ENCODE data around the gene DCHS1.
"Not testable (repeated sequence)": the region's sequence is repeated elsewhere in the genome, so short reads cannot be mapped to it uniquely, and the experiment has no call there.

The DCHS1 gene, protein sequence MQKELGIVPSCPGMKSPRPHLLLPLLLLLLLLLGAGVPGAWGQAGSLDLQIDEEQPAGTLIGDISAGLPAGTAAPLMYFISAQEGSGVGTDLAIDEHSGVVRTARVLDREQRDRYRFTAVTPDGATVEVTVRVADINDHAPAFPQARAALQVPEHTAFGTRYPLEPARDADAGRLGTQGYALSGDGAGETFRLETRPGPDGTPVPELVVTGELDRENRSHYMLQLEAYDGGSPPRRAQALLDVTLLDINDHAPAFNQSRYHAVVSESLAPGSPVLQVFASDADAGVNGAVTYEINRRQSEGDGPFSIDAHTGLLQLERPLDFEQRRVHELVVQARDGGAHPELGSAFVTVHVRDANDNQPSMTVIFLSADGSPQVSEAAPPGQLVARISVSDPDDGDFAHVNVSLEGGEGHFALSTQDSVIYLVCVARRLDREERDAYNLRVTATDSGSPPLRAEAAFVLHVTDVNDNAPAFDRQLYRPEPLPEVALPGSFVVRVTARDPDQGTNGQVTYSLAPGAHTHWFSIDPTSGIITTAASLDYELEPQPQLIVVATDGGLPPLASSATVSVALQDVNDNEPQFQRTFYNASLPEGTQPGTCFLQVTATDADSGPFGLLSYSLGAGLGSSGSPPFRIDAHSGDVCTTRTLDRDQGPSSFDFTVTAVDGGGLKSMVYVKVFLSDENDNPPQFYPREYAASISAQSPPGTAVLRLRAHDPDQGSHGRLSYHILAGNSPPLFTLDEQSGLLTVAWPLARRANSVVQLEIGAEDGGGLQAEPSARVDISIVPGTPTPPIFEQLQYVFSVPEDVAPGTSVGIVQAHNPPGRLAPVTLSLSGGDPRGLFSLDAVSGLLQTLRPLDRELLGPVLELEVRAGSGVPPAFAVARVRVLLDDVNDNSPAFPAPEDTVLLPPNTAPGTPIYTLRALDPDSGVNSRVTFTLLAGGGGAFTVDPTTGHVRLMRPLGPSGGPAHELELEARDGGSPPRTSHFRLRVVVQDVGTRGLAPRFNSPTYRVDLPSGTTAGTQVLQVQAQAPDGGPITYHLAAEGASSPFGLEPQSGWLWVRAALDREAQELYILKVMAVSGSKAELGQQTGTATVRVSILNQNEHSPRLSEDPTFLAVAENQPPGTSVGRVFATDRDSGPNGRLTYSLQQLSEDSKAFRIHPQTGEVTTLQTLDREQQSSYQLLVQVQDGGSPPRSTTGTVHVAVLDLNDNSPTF (N-terminal part only)

DNA sequence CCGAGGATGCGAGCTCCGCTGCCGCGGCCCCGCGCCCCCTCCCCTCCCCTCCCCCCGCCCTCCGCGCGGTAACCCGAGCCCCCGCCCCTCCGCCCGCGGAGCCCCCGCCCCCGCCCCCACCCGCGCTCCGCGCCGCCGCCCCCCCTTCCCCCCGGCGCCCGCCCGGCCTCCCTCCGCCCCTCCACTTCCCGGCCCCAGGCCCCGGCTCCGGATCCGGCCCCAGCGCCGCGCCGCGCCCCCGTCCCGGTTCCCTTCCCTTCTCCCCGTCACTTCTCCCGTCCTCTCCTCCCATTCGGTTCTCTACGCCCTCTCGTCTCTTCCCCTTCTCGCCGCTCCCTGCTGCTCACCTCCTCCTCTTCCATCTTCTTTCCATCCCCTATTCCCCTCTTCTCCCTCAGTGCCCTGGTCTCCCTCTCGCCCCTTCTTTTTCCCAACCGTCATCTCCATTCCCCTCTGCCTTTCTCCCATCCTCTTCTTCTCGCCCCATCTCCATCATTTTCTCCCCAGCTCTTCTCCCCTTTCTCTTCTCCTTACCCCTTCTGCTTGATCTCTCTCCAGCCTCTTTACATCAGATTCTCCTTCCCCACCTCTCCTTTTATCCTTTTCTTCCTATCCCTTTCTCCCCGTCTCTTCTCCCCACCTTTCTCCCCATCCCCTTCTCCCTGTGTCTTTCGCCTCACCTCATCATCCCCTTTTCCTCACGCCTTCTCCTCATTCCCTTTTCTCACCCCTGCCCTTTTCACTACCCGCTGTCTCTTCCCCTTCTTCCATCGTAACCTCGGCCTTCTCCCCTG is at the start of gene DCHS1:
Gene DCHS1 (minus strand): TSS at position 20 of the 794 bp plus-strand sequence. CDS start 14,196 bp downstream, outside the sequence.
- peak; percentile 69 for DNase-seq (ENCODE audit: low spot score)

- DNase-seq (ENCODE audit: low spot score), result peak; percentile 52
Observed at GRCh38 chr11:6703247-6704063, 47.8 kb upstream of the DCHS1 start.

- DNase-seq (ENCODE audit: low spot score), result not testable (repeated sequence)
Observed at GRCh38 chr11:6701955-6702354, 46.3 kb upstream of the DCHS1 start.

GRCh38 chr11:6695377-6695776 is 39.8 kb upstream of the DCHS1 start:
- no peak for DNase-seq (ENCODE audit: low spot score)

GRCh38 chr11:6694229-6694535 is 38.6 kb upstream of the DCHS1 start:
- no peak for DNase-seq (ENCODE audit: low spot score)

DNA sequence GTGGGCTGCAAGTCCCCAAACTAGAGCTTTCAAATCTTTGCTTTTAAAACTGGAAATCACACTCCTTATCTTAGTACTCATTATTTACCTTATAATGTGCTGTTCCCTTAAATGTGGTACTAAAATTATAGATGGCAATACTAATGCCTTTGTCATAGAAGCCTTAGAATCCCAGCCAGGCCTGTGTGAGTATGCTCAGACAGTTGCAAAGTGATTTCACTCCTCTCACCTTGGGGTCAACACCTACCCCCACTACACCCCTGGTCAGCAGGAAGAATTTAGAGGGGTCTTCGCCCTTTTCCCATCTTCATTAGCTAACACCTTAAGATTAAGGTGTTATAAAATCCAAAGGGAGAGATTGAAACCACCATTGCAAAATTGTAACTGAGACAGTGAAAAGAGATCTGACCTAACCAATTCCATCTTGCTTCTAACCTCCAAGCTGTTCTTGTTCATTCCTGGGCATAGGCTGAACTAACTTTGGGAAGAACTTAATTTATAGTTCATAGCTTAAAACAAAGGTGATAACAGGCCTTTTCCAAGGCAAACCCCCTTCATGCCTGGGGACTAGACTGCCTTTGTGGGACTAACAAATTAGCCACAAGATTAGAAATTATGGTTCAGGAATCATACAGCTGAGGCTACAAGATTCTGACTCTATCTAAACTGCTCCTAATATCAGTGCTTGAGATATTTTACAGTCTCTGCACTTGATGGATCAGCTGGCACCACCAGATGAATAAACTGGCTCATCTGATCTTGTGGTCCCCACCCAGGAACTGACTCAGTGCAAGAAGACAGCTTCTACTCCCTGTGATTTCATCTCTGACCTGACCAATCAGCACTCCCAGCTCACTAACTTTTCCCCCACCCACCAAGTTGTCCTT is 38.0 kb upstream of the DCHS1 start:
- DNase-seq (ENCODE audit: low spot score), result no peak

DNA sequence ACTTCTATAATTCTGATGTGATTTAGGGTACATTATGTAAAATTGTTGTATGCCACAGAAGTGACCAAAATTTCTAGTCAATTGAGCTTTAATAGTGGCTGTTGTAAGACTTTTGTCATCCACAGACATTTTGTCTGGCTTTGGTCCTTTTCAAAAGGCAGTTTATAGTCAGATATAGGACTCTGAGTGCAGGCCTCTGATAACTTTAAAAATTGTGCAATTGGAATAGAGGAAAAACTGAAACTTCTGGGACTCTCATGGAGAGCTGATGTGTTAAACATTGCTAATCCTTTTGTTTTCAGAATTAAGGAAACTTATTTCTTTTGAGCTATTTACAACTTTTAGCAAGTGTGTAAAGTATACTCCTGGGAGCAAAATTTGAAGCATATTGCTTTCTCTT is 36.5 kb upstream of the DCHS1 start:
- DNase-seq (ENCODE audit: low spot score), result no peak

GRCh38 chr11:6690431-6691132 is 35.0 kb upstream of the DCHS1 start:
- not testable (repeated sequence) for DNase-seq (ENCODE audit: low spot score)

DNA sequence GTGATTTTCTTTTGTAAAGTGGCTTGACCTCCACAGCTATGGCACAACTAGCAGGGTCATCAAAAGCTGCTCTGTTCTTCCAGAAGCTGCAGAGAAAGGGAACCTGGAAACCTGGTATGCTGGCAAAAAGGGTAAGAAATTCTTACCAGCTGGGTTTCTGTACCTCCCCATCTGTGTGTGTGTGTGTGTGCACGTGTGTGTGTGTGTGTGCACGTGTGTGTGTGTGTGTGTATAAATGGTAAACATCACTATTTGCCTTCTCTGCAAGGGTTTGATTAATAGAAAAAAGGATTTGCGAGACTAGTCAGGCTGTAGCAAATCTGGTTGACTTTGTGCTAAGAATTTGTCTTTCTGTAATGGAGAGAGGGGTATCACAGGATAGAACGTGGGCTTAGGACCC is 32.3 kb upstream of the DCHS1 start:
- DNase-seq (ENCODE audit: low spot score), result no peak

GRCh38 chr11:6686006-6686405 is 30.4 kb upstream of the DCHS1 start:
- DNase-seq (ENCODE audit: low spot score), result no peak

- not testable (repeated sequence) for DNase-seq (ENCODE audit: low spot score)
Observed at GRCh38 chr11:6684068-6684467, 28.5 kb upstream of the DCHS1 start.

- peak; percentile 99 for DNase-seq (ENCODE audit: low spot score)
Observed at GRCh38 chr11:6682936-6683861, 27.6 kb upstream of the DCHS1 start, which contains the start of gene MRPL17. TSS of gene MRPL17 (minus strand) at chr11:6683340. CDS start at chr11:6683296, 44 bp downstream.

GRCh38 chr11:6682591-6682935 is 27.0 kb upstream of the DCHS1 start:
- DNase-seq (ENCODE audit: low spot score), result no peak

DNA sequence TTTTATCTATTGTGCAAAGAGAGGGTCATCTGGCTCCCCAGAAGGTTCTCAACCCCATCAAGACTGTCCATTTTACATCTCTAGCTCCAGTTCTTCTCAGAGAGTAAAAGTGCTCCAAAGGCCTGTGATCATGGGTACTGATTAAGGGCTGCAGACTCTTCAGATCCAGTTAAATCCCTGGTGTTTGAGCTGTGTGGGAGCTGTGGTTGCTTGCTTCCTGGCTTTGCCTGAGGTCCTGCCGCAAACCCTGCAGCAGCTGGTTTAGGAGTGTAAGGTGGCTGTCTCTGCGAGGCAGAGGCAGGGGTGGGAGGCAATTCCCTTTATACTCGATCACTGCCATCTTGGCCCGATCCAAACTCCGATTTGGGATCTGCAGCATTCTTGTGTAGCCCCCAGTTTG is 26.3 kb upstream of the DCHS1 start:
- no peak for DNase-seq (ENCODE audit: low spot score)

DNA sequence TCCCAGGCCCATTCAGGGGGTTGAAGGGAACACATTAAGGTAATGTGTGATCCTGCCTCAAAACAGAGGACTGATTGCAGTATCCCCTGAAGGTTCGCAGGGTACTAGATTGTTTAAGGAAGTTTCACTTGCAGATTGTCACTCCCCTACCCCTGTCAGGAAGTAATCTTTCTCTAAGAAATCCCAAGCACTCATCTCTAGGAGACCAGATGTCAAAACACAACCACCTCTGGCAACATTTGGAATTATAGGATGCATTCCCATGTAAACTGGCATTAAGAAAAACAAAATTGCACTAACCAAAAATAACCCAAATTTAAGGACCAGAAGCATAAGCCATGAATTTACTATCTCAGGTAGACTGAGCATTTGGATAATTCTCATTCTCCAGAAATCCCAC is 25.9 kb upstream of the DCHS1 start:
- DNase-seq (ENCODE audit: low spot score), result no peak

DNA sequence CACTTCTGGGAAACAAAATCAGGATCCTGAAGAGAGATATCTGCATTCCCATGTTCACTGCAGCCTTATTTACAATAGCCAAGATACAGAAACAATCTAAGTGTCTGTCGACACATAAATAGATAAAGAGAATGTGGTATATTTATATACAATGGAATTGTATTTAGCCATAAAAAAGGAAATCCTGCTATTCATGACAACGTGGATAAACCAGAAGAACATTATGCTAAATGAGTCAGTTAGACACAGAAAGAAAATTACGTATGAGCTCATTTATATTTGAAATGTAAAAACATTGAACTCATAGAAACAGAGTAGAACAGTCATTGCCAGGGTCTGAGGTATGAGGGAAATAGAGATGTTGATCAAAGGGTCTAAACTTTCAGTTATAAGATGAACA is 21.4 kb upstream of the DCHS1 start:
- DNase-seq (ENCODE audit: low spot score), result no peak

- DNase-seq (ENCODE audit: low spot score), result no peak
Observed at GRCh38 chr11:6674862-6675261, 19.3 kb upstream of the DCHS1 start.

DNA sequence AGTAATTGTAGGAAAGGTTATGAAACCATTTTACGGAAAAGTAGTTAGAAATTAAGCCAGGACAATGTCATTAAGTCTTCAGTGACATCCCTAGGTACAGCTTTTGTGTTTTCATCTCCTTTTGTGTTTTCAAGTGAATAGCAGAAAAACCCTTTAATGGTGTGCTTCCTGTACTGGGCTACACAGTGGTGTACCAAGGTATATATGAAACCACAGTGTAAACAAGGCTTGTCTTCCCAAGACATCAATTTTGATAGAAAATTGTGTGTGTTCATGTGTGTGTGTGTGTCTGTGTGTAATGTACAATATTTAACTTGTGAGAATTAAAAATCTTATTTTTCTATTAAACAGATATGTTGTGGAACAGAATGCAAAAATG is 18.6 kb upstream of the DCHS1 start:
- no peak for DNase-seq (ENCODE audit: low spot score)

All from ecto neural progenitor cell (in vitro differentiated cells).